H9 (cell line): Measurements from ENCODE around the gene ERFL. TPM values are rescaled to one million over a fixed set of nuclear protein-coding genes. Genes with fewer than 3 reads are reported as not detected.

ENCODE experiments used
- DNase-seq: peaks from one replicate; pipeline ENCODE4 v3.0.0-alpha.2; 2017
- H2AFZ ChIP-seq: one replicate; pipeline ENCODE4 v1.6.1; 2013; ENCODE audit warnings: mild to moderate bottlenecking, low read length, control low read depth, moderate library complexity
- H2AK5ac ChIP-seq: 2 replicates; pipeline ENCODE4 v1.6.1; 2013; ENCODE audit warnings: low read length, control low read depth, mixed read lengths; ENCODE audit not compliant: insufficient read length
- H2BK120ac ChIP-seq: one replicate; pipeline ENCODE4 v1.6.1; 2013; ENCODE audit warnings: low read depth, mild to moderate bottlenecking, low read length, control low read depth, inconsistent platforms; ENCODE audit not compliant: poor library complexity, severe bottlenecking
- H2BK12ac ChIP-seq: 2 replicates; pipeline ENCODE4 v1.6.1; 2013; ENCODE audit warnings: low read length, control low read depth, mixed read lengths, low read depth; ENCODE audit not compliant: insufficient read length
- H2BK15ac ChIP-seq: 2 replicates; pipeline ENCODE4 v1.6.1; 2013; ENCODE audit warnings: low read depth, low read length, control low read depth
- H2BK20ac ChIP-seq: one replicate; pipeline ENCODE4 v1.6.1; 2013; ENCODE audit warnings: low read depth, mild to moderate bottlenecking, low read length, control low read depth, inconsistent platforms; ENCODE audit not compliant: poor library complexity, severe bottlenecking
- H2BK5ac ChIP-seq: 2 replicates; pipeline ENCODE4 v1.6.1; 2013; ENCODE audit warnings: low read length, control low read depth, mixed read lengths; ENCODE audit not compliant: insufficient read length
- H3K14ac ChIP-seq: 2 replicates; pipeline ENCODE4 v1.6.1; 2013; ENCODE audit warnings: low read length, control low read depth; ENCODE audit not compliant: insufficient read depth
- H3K18ac ChIP-seq: 2 replicates; pipeline ENCODE4 v1.6.1; 2013; ENCODE audit warnings: low read depth, mild to moderate bottlenecking, mixed read lengths, low read length, control low read depth; ENCODE audit not compliant: insufficient read length
- H3K23ac ChIP-seq: 2 replicates; pipeline ENCODE4 v1.6.1; 2013; ENCODE audit warnings: low read length, control low read depth, mixed read lengths, low read depth; ENCODE audit not compliant: insufficient read length
- H3K23me2 ChIP-seq: 2 replicates; pipeline ENCODE4 v1.6.1; 2013; ENCODE audit warnings: low read depth, mild to moderate bottlenecking, mixed read lengths, low read length, control low read depth; ENCODE audit not compliant: insufficient read length, poor library complexity, severe bottlenecking
- H3K27ac ChIP-seq: 2 replicates; pipeline ENCODE4 v1.5.1; 2013; ENCODE audit warnings: low read length, control low read depth, mixed read lengths, low read depth; ENCODE audit not compliant: insufficient read length
- H3K27me3 ChIP-seq: 2 replicates; pipeline ENCODE4 v1.6.1; 2013; ENCODE audit warnings: low read length, control low read depth, inconsistent platforms; ENCODE audit not compliant: insufficient read depth
- H3K4ac ChIP-seq: 2 replicates; pipeline ENCODE4 v1.6.1; 2013; ENCODE audit warnings: low read depth, mild to moderate bottlenecking, control low read depth, inconsistent platforms, low read length, moderate library complexity
- H3K4me1 ChIP-seq: 2 replicates; pipeline ENCODE4 v1.6.1; 2013; ENCODE audit warnings: low read length, control low read depth, inconsistent platforms; ENCODE audit not compliant: insufficient read depth
- H3K4me2 ChIP-seq: 2 replicates; pipeline ENCODE4 v1.6.1; 2013; ENCODE audit warnings: low read length, control low read depth, mixed read lengths; ENCODE audit not compliant: insufficient read length, insufficient read depth
- H3K56ac ChIP-seq: 2 replicates; pipeline ENCODE4 v1.6.1; 2013; ENCODE audit warnings: low read depth, mild to moderate bottlenecking, mixed read lengths, low read length, control low read depth; ENCODE audit not compliant: insufficient read length
- H3K79me1 ChIP-seq: 2 replicates; pipeline ENCODE4 v1.6.1; 2013; ENCODE audit warnings: low read depth, mild to moderate bottlenecking, moderate library complexity, low read length, control low read depth, inconsistent platforms; ENCODE audit not compliant: insufficient read depth, poor library complexity, severe bottlenecking
- H3K79me2 ChIP-seq: 2 replicates; pipeline ENCODE4 v1.6.1; 2013; ENCODE audit warnings: low read length, control low read depth, inconsistent platforms; ENCODE audit not compliant: insufficient read depth
- H3K9ac ChIP-seq: 2 replicates; pipeline ENCODE4 v1.6.1; 2013; ENCODE audit warnings: low read length, control low read depth, mixed read lengths; ENCODE audit not compliant: insufficient read length; ENCODE audit errors: extremely low read depth
- H3K9me3 ChIP-seq: one replicate; pipeline ENCODE4 v1.6.1; 2013; ENCODE audit warnings: low read depth, low read length, inconsistent platforms; ENCODE audit not compliant: control insufficient read depth
- H3T11ph ChIP-seq: one replicate; pipeline ENCODE4 v1.6.1; 2013; ENCODE audit warnings: mild to moderate bottlenecking, low read length, control low read depth, inconsistent platforms
- H4K20me1 ChIP-seq: one replicate; pipeline ENCODE4 v1.6.1; 2013; ENCODE audit not compliant: control insufficient read depth, insufficient read length, insufficient read depth
- H4K5ac ChIP-seq: 2 replicates; pipeline ENCODE4 v1.6.1; 2013; ENCODE audit warnings: low read depth, mild to moderate bottlenecking, mixed read lengths, low read length, control low read depth; ENCODE audit not compliant: insufficient read length
- H4K8ac ChIP-seq: replicated peaks from 2 replicates; pipeline ENCODE4 v1.6.1; 2013; ENCODE audit warnings: low read length, control low read depth, mixed read lengths, low read depth; ENCODE audit not compliant: insufficient read length
- H4K91ac ChIP-seq: 2 replicates; pipeline ENCODE4 v1.6.1; 2013; ENCODE audit warnings: low read depth, mild to moderate bottlenecking, moderate library complexity, mixed read lengths, low read length, control low read depth; ENCODE audit not compliant: insufficient read length
- H3K27ac Mint-ChIP-seq, 3 experiments: 2 replicates in 2 of 3; 3 replicates in 1 of 3; pipeline ENCODE4 v1.8.0; 2020 to 2021; ENCODE audit warnings: mixed read lengths in 3 of 3, mild to moderate bottlenecking in 1 of 3, moderate library complexity in 1 of 3
- H3K27me3 Mint-ChIP-seq: 2 replicates; pipeline ENCODE4 v1.8.0; 2021; ENCODE audit warnings: low read depth, mild to moderate bottlenecking, moderate library complexity, mixed read lengths
- H3K36me3 Mint-ChIP-seq, 3 experiments: 2 replicates in 2 of 3; 3 replicates in 1 of 3; pipeline ENCODE4 v1.8.0; 2020 to 2021; ENCODE audit warnings: low read depth in 3 of 3, mixed read lengths in 3 of 3; ENCODE audit not compliant: insufficient read depth in 1 of 3
- H3K4me1 Mint-ChIP-seq, 2 experiments: 2 replicates each; pipeline ENCODE4 v1.8.0; 2020; ENCODE audit warnings: mixed read lengths in 2 of 2
- H3K4me3 Mint-ChIP-seq, 2 experiments: 2 replicates in 1 of 2; 3 replicates in 1 of 2; pipeline ENCODE4 v1.8.0; 2020 to 2021; ENCODE audit warnings: mild to moderate bottlenecking in 2 of 2, mixed read lengths in 2 of 2, moderate library complexity in 1 of 2
- H3K9me3 Mint-ChIP-seq, 2 experiments: 2 replicates in 1 of 2; 3 replicates in 1 of 2; pipeline ENCODE4 v1.8.0; 2020; ENCODE audit warnings: mild to moderate bottlenecking in 2 of 2, mixed read lengths in 2 of 2, moderate library complexity in 1 of 2
- CTCF ChIP-seq: fragments of 200-600 bp; sonication (generic); conservative IDR thresholded peaks from 3 replicates; pipeline ENCODE4 v1.8.0; 2021; ENCODE audit warnings: antibody characterized with exemption, mild to moderate bottlenecking
- WGBS: extraction: QIAGEN DNeasy Blood & Tissue Kit; methylation state at CpG from one replicate; pipeline ENCODE4 v1.1.7; 2013; ENCODE audit warnings: missing lambda C conversion rate, low lambda C conversion rate, mixed read lengths; ENCODE audit not compliant: insufficient read length; ENCODE audit errors: extremely low coverage; 5-methylcytosine and 5-hydroxymethylcytosine counted together
- total RNA-seq: library from RNA; stranded (reverse); gene quantifications from 2 replicates; pipeline ENCODE4 v1.2.1, GENCODE V29; 2021

ERFL gene
- total RNA-seq, 1 experiment from 2014 or later = 0.22 TPM

DNA sequence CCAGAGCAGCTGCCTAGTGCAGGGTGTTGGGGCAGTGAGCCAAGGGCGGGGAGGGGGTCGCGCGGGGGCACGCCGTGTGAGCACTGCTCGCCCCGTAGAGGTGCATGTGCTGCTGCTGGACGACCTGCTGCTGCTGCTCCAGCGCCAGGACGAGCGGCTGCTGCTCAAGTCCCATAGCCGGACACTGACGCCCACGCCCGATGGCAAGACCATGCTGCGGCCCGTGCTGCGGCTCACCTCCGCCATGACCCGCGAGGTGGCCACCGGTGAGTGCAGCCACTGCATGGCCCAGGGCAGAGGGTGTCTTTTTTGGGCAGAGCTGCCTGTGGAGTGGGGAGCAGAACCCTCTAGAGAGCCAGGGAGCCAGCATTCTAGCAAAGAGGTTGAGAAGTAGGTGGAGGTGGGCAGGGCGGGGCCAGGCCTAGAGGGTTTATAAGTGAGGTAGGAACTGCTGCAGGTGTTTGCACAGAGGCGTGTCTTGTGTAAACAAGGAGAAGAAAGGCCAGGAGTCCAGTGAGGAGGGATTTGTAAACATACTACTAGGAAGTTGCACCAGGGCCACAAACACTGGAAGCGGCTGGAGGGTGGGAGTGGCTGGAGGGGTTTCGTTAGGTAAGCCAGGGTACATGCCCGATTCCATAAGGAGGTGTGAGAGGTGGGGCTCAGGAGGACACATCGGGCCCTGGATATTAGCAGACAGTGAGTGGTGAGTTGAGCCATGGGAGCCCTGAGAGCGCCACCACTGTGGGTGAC is 24.0 kb downstream of the ERFL start:
- Histone ChIP-seq H3K27ac (no peak overlapping the region), H3K4me2 (no peak overlapping the region), H2BK120ac (no peak overlapping the region), H2BK12ac (no peak overlapping the region), H3K27me3 (no peaks in the 10 kb centered on the region; the same call in 1 of the 2 replicates), H4K91ac (no peak overlapping the region), H2BK20ac (no peak overlapping the region), H3K23me2 (no peaks in the 10 kb centered on the region), H3K79me2 (no peaks in the 10 kb centered on the region), H3K9me3 (no peaks in the 10 kb centered on the region), H3T11ph (no peak overlapping the region), H3K23ac (no peak overlapping the region), H3K4me1 (no peaks in the 10 kb centered on the region), H2AFZ (no peak overlapping the region), H2BK5ac (no peak overlapping the region), H2AK5ac (no peak overlapping the region), H3K14ac (no peak overlapping the region), H3K56ac (no peak overlapping the region), H4K20me1 (no peaks in the 10 kb centered on the region), H3K9ac (no peak overlapping the region), H3K4ac (no peak overlapping the region), H3K79me1 (no peaks in the 10 kb centered on the region), H3K18ac (no peak overlapping the region), H4K5ac (no peak overlapping the region), H2BK15ac (no peak overlapping the region), H4K8ac (no peak overlapping the region)
- no peak for DNase-seq
- H3K27me3 Mint-ChIP-seq = peaks cover 3% of the 10 kb centered on the region
- whole genome bisulfite sequencing = no CpG with 5 or more reads among the region's 30 CpGs
- H3K9me3 Mint-ChIP-seq = no peaks in the 10 kb centered on the region
- H3K27ac Mint-ChIP-seq = no peak overlapping the region; a peak in 2 of 7 replicates
- H3K36me3 Mint-ChIP-seq = peaks cover 17 to 61% (median 48%) of the 10 kb centered on the region in 3 experiments; a peak in 6 of 7 replicates
- H3K4me3 Mint-ChIP-seq = no peak overlapping the region
- peaks cover 0 to 14% of the 10 kb centered on the region in 2 experiments; a peak in 2 of 4 replicates for H3K4me1 Mint-ChIP-seq
- no peak for TF ChIP-seq CTCF
